ENCODE measurements around the gene ADAT2. TPM values are rescaled to one million over a fixed set of nuclear protein-coding genes. Genes with fewer than 3 reads are reported as not detected.

ADAT2 gene
- total and polyA plus RNA-seq, 2 of the 8 experiments (the other 6 are each of a cell fraction or from before 2014, with no cell fraction given): 4.3 to 11.8 TPM

GRCh38 chr6:143457563-143458359, 7.3 kb upstream of the ADAT2 start (continued):
- TF ChIP-seq E2F6 (IDR thresholded peaks at IDR 0.05): no peak
